HCT116 (cell line): Measurements from ENCODE around the gene BARX1. TPM values are rescaled to one million over a fixed set of nuclear protein-coding genes. Genes with fewer than 3 reads are reported as not detected.

Experiments
- ATAC-seq: fragments of 200-7000 bp; cut with Tn5 transposase; 2 replicates; pipeline ENCODE4 v1.9.1; 2020; ENCODE audit warnings: mild to moderate bottlenecking, moderate library complexity
- BruUV-seq: library from RNA; stranded (reverse); fragments of 400-500 nt; replicated peaks from 2 replicates; lab custom pipeline; 2021; lab: Mats Ljungman, UMichigan
- CTCF ChIA-PET: fragments of 300-600 bp; sonication (Branson Sonifier 250); formaldehyde crosslinking; loops from one replicate; lab custom pipeline; 2021; ENCODE audit warnings: antibody characterized with exemption; lab: Charles Lee
- POLR2A ChIA-PET: fragments of 300-600, 350-600 bp; sonication (Branson Sonifier 250); formaldehyde crosslinking; loops from one replicate; lab custom pipeline; 2021; ENCODE audit warnings: antibody characterized with exemption; lab: Charles Lee
- RAD21 ChIA-PET, 2 experiments: fragments of 300-600 bp; sonication (Branson Sonifier 250); formaldehyde crosslinking; loops; one replicate each; lab custom pipeline; 2023; ENCODE audit warnings: low total read pairs in 2 of 2; ENCODE audit not compliant: uncharacterized antibody in 2 of 2, unreplicated experiment in 2 of 2, low non-redundant PET in 1 of 2; lab: Charles Lee
- DNase-seq: peaks from one replicate; pipeline ENCODE4 v3.0.0-alpha.2; 2010; ENCODE audit warnings: low read depth, low spot score
- H2AFZ ChIP-seq: fragments of 200-600 bp; shearing (Covaris generic), sonication (generic); 2 replicates; pipeline ENCODE4 v1.6.1; 2017; ENCODE audit warnings: low read depth, mixed run types, mixed read lengths, antibody characterized with exemption, low read length; ENCODE audit not compliant: poor library complexity, severe bottlenecking
- H3K27ac ChIP-seq: 2 replicates; pipeline ENCODE4 v1.5.1; 2012; ENCODE audit warnings: low read depth, low read length
- H3K27me3 ChIP-seq: fragments of 200-600 bp; sonication (generic); 2 replicates; pipeline ENCODE4 v1.6.1; 2016; ENCODE audit warnings: mixed run types, low read length, mixed read lengths; ENCODE audit not compliant: insufficient read depth
- H3K36me3 ChIP-seq, 2 experiments: fragments of 200-500 bp in 1 of 2; fragments of 200-600 bp in 1 of 2; sonication (Bioruptor generic) in 1 of 2; sonication (generic) in 1 of 2; 2 replicates each; pipeline versions ENCODE4 v1.5.1 to v1.6.1; 2014 to 2016; ENCODE audit warnings: low read length in 2 of 2, inconsistent platforms in 1 of 2, mixed read lengths in 1 of 2, mixed run types in 1 of 2; ENCODE audit not compliant: insufficient read depth in 2 of 2, control insufficient read depth in 1 of 2
- H3K4me1 ChIP-seq, 2 experiments: fragments of 200-600 bp in 1 of 2; sonication (generic) in 1 of 2; 2 replicates each; pipeline versions ENCODE4 v1.5.1 to v1.6.1; 2012 to 2017; ENCODE audit warnings: low read length in 2 of 2, inconsistent platforms in 1 of 2, mild to moderate bottlenecking in 1 of 2, mixed read lengths in 1 of 2, mixed run types in 1 of 2, moderate library complexity in 1 of 2; ENCODE audit not compliant: insufficient read depth in 2 of 2, control insufficient read depth in 1 of 2
- H3K4me2 ChIP-seq: fragments of 200-600 bp; sonication (generic); 2 replicates; pipeline ENCODE4 v1.6.1; 2017; ENCODE audit warnings: mixed run types, low read length, mixed read lengths
- H3K4me3 ChIP-seq, 2 experiments: fragments of 200-600 bp in 1 of 2; sonication (generic) in 1 of 2; replicated peaks in 1 of 2; 2 replicates each; pipeline ENCODE4 v1.5.1; 2011 to 2016; ENCODE audit warnings: low read length in 2 of 2, control low read depth in 1 of 2, low read depth in 1 of 2, mild to moderate bottlenecking in 1 of 2, mixed read lengths in 1 of 2, mixed run types in 1 of 2
- H3K79me2 ChIP-seq: fragments of 200-600 bp; sonication (generic); 2 replicates; pipeline ENCODE4 v1.6.1; 2017; ENCODE audit warnings: mild to moderate bottlenecking, mixed run types, low read length, moderate library complexity, mixed read lengths; ENCODE audit not compliant: insufficient read depth
- H3K9ac ChIP-seq: fragments of 200-600 bp; sonication (generic); 2 replicates; pipeline ENCODE4 v1.6.1; 2016; ENCODE audit warnings: low read length, mixed read lengths
- H3K9me2 ChIP-seq: fragments of 200-600 bp; sonication (generic), shearing (Covaris generic); 2 replicates; pipeline ENCODE4 v1.6.1; 2017; ENCODE audit warnings: mixed run types, mild to moderate bottlenecking, moderate library complexity; ENCODE audit not compliant: insufficient read depth
- H3K9me3 ChIP-seq, 2 experiments: fragments of 200-500 bp in 1 of 2; fragments of 200-600 bp in 1 of 2; sonication (Bioruptor generic) in 1 of 2; sonication (generic) in 1 of 2; 2 replicates each; pipeline ENCODE4 v1.6.1; 2014 to 2017; ENCODE audit warnings: low read length in 2 of 2, mixed read lengths in 2 of 2, inconsistent platforms in 1 of 2, low read depth in 1 of 2, mild to moderate bottlenecking in 1 of 2, mixed run types in 1 of 2, moderate library complexity in 1 of 2; ENCODE audit not compliant: control insufficient read depth in 1 of 2, insufficient read depth in 1 of 2
- H4K20me1 ChIP-seq: fragments of 200-600 bp; sonication (generic), shearing (Covaris generic); 2 replicates; pipeline ENCODE4 v1.6.1; 2017; ENCODE audit warnings: mixed run types, mild to moderate bottlenecking, moderate library complexity; ENCODE audit not compliant: insufficient read depth
- CEBPB ChIP-seq: IDR thresholded peaks from 2 replicates; pipeline ENCODE4 v1.6.1; 2012; ENCODE audit warnings: low read depth
- ELF1 ChIP-seq: IDR thresholded peaks from 2 replicates; pipeline ENCODE4 v1.6.1; 2012; ENCODE audit warnings: low read depth, borderline replicate concordance
- EZH2 ChIP-seq: fragments of 200-600 bp; sonication (generic); IDR thresholded peaks from 2 replicates; pipeline ENCODE4 v1.6.1; 2017; ENCODE audit warnings: antibody characterized with exemption, mixed run types
- JUND ChIP-seq: IDR thresholded peaks from 2 replicates; pipeline ENCODE4 v1.6.1; 2012
- POLR2AphosphoS5 ChIP-seq: IDR thresholded peaks from 2 replicates; pipeline ENCODE4 v1.6.1; 2011; ENCODE audit warnings: mild to moderate bottlenecking, low read depth, low read length, moderate library complexity
- SIN3A ChIP-seq: IDR thresholded peaks from 2 replicates; pipeline ENCODE4 v1.6.1; 2012; ENCODE audit warnings: low read depth
- SRF ChIP-seq: IDR thresholded peaks from 2 replicates; pipeline ENCODE4 v1.6.1; 2012; ENCODE audit warnings: low read depth
- TCF7L2 ChIP-seq: IDR thresholded peaks from 2 replicates; pipeline ENCODE4 v1.7.0; 2011; ENCODE audit warnings: borderline replicate concordance, inconsistent platforms; ENCODE audit not compliant: insufficient read depth, insufficient read length; ENCODE audit errors: extremely low read depth
- ZFX ChIP-seq: fragments of 450-650 bp; IDR thresholded peaks from 2 replicates; pipeline ENCODE4 v1.6.1; 2017
- intact Hi-C: fragments of 100-400 bp; cut with micrococcal nuclease; formaldehyde crosslinking; loops from 2 replicates; pipeline ENCODE4 v1.10.0; 2022
- total RNA-seq: library from RNA; stranded (reverse); gene quantifications from one replicate; pipeline ENCODE4 v1.2.1, GENCODE V29; 2021; ENCODE audit not compliant: unreplicated experiment
- TF ChIP-seq, protein P1 (sequence below): IDR thresholded peaks from 2 replicates; pipeline ENCODE4 v1.6.1; 2011; ENCODE audit warnings: mild to moderate bottlenecking, low read length, moderate library complexity; ENCODE audit not compliant: insufficient replicate concordance; ENCODE audit errors: extremely low read depth
- TF ChIP-seq, protein P2 (sequence below), 3 experiments: fragments of 200-600 bp in 1 of 3; sonication (generic) in 1 of 3; IDR thresholded peaks in 2 of 3; conservative IDR thresholded peaks in 1 of 3; 2 replicates each; pipeline ENCODE4 v1.5.1; 2012 to 2017; ENCODE audit warnings: low read depth in 2 of 3, low read length in 2 of 3, antibody characterized with exemption in 1 of 3, borderline replicate concordance in 1 of 3, control low read depth in 1 of 3, mild to moderate bottlenecking in 1 of 3, mixed read lengths in 1 of 3, mixed run types in 1 of 3, moderate library complexity in 1 of 3; ENCODE audit not compliant: insufficient read depth in 1 of 3
- TF ChIP-seq, protein P3 (sequence below): IDR thresholded peaks from 2 replicates; pipeline ENCODE4 v1.6.1; 2012

BARX1 gene
- total RNA-seq, 1 experiment from 2014 or later: not detected

DNA sequence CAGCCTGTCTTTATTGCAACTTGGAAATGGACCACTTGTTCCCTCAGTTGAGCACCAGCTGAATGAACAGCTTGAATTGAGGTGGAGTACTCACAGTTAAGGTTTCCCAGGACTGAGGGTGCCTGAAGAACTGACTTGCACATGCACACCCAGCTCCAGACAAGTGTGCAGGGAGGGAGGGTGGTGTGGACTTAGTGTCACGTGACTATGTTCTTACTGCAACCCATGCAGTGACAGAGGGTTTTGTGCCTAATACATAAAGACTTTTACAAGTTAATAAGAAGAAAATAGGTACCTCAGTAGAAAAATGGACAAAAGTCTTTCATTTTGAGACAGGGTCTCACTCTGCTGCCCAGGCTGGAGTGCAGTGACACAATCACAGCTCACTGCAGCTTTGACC, 18.0 kb downstream of the BARX1 start:
- Histone ChIP-seq H2AFZ (no peak overlapping the region), H3K36me3 (no peaks in the 10 kb centered on the region), H3K79me2 (no peaks in the 10 kb centered on the region), H4K20me1 (no peaks in the 10 kb centered on the region), H3K9ac (no peak overlapping the region), H3K27ac (no peak overlapping the region)
- no peak for DNase-seq
- POLR2A ChIA-PET: no interaction called here
- no TSS peak for BruUV-seq
- intact Hi-C loops: no loop called here
- TF ChIP-seq EZH2 (no peak), SIN3A (no peak), ZFX (no peak), POLR2AphosphoS5 (no peak)
- TF ChIP-seq, protein P1, sequence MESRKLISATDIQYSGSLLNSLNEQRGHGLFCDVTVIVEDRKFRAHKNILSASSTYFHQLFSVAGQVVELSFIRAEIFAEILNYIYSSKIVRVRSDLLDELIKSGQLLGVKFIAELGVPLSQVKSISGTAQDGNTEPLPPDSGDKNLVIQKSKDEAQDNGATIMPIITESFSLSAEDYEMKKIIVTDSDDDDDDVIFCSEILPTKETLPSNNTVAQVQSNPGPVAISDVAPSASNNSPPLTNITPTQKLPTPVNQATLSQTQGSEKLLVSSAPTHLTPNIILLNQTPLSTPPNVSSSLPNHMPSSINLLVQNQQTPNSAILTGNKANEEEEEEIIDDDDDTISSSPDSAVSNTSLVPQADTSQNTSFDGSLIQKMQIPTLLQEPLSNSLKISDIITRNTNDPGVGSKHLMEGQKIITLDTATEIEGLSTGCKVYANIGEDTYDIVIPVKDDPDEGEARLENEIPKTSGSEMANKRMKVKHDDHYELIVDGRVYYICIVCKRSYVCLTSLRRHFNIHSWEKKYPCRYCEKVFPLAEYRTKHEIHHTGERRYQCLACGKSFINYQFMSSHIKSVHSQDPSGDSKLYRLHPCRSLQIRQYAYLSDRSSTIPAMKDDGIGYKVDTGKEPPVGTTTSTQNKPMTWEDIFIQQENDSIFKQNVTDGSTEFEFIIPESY: no peak
- TF ChIP-seq, all 23 proteins: peak for 0
- Histone ChIP-seq H3K4me3 (no peak overlapping the region), H3K4me2 (no peak overlapping the region), H3K27me3 (peaks cover 11% of the 10 kb centered on the region; the same call in 1 of the 2 replicates), H3K4me1 (no peaks in the 10 kb centered on the region), H3K9me2 (no peaks in the 10 kb centered on the region), H3K9me3 (no peaks in the 10 kb centered on the region)
- ChIA-PET RAD21 (no interaction called here), CTCF (no interaction called here)
- ATAC-seq: no peak

DNA sequence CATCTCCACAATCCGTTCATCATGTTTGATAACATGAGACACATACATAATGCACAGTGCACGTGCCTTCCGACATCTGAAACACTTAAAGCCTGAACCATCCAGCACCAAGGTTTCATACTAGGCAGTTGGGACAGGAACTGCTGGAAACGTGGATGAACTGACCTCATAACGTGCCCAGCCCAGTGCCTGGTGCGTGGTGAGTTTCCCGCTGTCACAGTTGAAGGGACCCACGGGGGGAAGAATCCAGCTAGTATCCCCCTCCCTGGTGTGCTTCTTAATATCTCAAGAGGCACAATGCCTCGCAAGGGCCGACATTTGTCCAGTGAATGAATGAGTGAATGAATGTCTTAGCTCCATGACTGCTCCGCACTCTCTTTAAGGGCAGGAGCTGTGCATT, 23.2 kb downstream of the BARX1 start:
- Histone ChIP-seq H4K20me1 (no peaks in the 10 kb centered on the region), H3K79me2 (no peaks in the 10 kb centered on the region), H3K36me3 (no peaks in the 10 kb centered on the region), H3K27ac (no peak overlapping the region), H3K9ac (no peak overlapping the region), H3K9me2 (no peaks in the 10 kb centered on the region), H3K4me2 (no peak overlapping the region), H3K4me3 (no peak overlapping the region), H3K4me1 (no peaks in the 10 kb centered on the region), H3K9me3 (no peaks in the 10 kb centered on the region), H2AFZ (no peak overlapping the region), H3K27me3 (peaks cover 26% of the 10 kb centered on the region; the same call in 1 of the 2 replicates)
- intact Hi-C loops: no loop called here
- RAD21 ChIA-PET: no interaction called here
- no peak for TF ChIP-seq CEBPB
- TF ChIP-seq, protein P2, sequence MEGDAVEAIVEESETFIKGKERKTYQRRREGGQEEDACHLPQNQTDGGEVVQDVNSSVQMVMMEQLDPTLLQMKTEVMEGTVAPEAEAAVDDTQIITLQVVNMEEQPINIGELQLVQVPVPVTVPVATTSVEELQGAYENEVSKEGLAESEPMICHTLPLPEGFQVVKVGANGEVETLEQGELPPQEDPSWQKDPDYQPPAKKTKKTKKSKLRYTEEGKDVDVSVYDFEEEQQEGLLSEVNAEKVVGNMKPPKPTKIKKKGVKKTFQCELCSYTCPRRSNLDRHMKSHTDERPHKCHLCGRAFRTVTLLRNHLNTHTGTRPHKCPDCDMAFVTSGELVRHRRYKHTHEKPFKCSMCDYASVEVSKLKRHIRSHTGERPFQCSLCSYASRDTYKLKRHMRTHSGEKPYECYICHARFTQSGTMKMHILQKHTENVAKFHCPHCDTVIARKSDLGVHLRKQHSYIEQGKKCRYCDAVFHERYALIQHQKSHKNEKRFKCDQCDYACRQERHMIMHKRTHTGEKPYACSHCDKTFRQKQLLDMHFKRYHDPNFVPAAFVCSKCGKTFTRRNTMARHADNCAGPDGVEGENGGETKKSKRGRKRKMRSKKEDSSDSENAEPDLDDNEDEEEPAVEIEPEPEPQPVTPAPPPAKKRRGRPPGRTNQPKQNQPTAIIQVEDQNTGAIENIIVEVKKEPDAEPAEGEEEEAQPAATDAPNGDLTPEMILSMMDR (IDR thresholded peaks at IDR 0.05 in 2 of 3, conservative IDR thresholded peaks at IDR 0.05 in 1 of 3; ENCODE audit: borderline replicate concordance in 1 of 3, insufficient read depth in 1 of 3, low read depth in 2 of 3, low read length in 2 of 3): no peak
- TF ChIP-seq, protein P3, sequence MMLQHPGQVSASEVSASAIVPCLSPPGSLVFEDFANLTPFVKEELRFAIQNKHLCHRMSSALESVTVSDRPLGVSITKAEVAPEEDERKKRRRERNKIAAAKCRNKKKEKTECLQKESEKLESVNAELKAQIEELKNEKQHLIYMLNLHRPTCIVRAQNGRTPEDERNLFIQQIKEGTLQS: no peak
- no peak for TF ChIP-seq SRF
- TF ChIP-seq ELF1: no peak
- TF ChIP-seq JUND: no peak
- TF ChIP-seq TCF7L2: no peak
- DNase-seq: no peak
- POLR2A ChIA-PET: no interaction called here
- ATAC-seq: no peak
- CTCF ChIA-PET: no interaction called here
- no TSS peak for BruUV-seq
